Heart left ventricle (tissue), 13 donors: ENCODE data around the gene VDAC2.

Source experiments
- CTCF ChIP-seq, 12 donors: fragments of 200-600 bp; sonication (generic) in 4 of 12; IDR thresholded peaks; one replicate each; pipeline versions ENCODE4 v1.5.0 to v1.8.0; 2018 to 2022; ENCODE audit warnings: antibody characterized with exemption in 12 of 12, mild to moderate bottlenecking in 5 of 12
- POLR2A ChIP-seq, 2 donors: fragments of 450-650 bp; IDR thresholded peaks; one replicate each; pipeline ENCODE4 v1.6.1; 2017; ENCODE audit warnings: antibody characterized with exemption in 2 of 2, mild to moderate bottlenecking in 2 of 2, moderate library complexity in 2 of 2
- donor health status: ischemic (EF 13 %, LVEDD 7.1; RV severe dilation, severe dysfunction).
- donor health status: DM: no; HTN: yes; CAD: no.
- donor health status: DM: no; HTN: no; CAD: no.
- donor health status: ischemic (EF 25% LVEDD 6.9; RV normal size, moderate dysfunction).
- donor health status: ischemic (EF 25% LVEDD 5.7; RV mildly dilated, moderate dysfunction).
- donor health status: ischemic (EF 35%, LVEDD 5.7; RV mildly dilated, moderate dysfunction).
- donor health status: nonischemic (EF 11% LVEDD 7.7; RV severe dilation, severe dysfunction).
- donor health status: DM: yes; HTN: yes; CAD: no.
- donor health status: PGD.
- donor health status: ischemic (EF 29% LVEDD 5.4; RV normal size, mild dysfunction).
- donor health status: nonischemic (EF 23%, LVEDD 6.1; RV moderate dilation, normal function).

- TF ChIP-seq CTCF (IDR thresholded peaks at IDR 0.05) (no peak), POLR2A (IDR thresholded peaks at IDR 0.05) (no peak)
Observed at GRCh38 chr10:75166623-75166972, 44.0 kb upstream of the VDAC2 start.
